ENCODE data around the gene GPR173.

Gene GPR173

GRCh38 chrX:53047228-53047627, 1.4 kb upstream of the GPR173 start:
- Histone ChIP-seq H3K23ac (ENCODE audit: low read depth, low read length, poor library complexity) (no peak overlapping the region), H3K4ac (ENCODE audit: low read length) (no peak overlapping the region), H3K18ac (ENCODE audit: low read length) (no peak overlapping the region), H4K91ac (ENCODE audit: low read depth, low read length, poor library complexity) (no peak overlapping the region), H3K4me1 (ENCODE audit: control insufficient read depth in 2 of 2, insufficient read depth in 1 of 2, low read depth in 1 of 2, low read length in 2 of 2) (peaks cover 6 to 8% of the 10 kb centered on the region in 2 donors), H3K4me2 (ENCODE audit: insufficient read depth, low read length, poor library complexity, severe bottlenecking) (no peak overlapping the region), H2BK5ac (ENCODE audit: low read length) (no peak overlapping the region), H2BK120ac (ENCODE audit: low read depth, low read length) (no peak overlapping the region), H3K14ac (ENCODE audit: low read length) (no peak overlapping the region), H4K8ac (ENCODE audit: low read depth, low read length) (no peak overlapping the region), H3K27me3 (ENCODE audit: control insufficient read depth in 3 of 3, insufficient read depth in 3 of 3, low read depth in 1 of 3, low read length in 3 of 3) (peaks cover 0 to 9% (median 0%) of the 10 kb centered on the region in 3 experiments), H3K27ac (replicated peaks; ENCODE audit: low read length) (no peak overlapping the region), H2BK12ac (ENCODE audit: low read length) (no peak overlapping the region), H2AK5ac (ENCODE audit: low read depth, low read length) (no peak overlapping the region), H3K79me1 (ENCODE audit: low read depth, low read length) (no peaks in the 10 kb centered on the region), H2BK15ac (ENCODE audit: low read length) (no peak overlapping the region), H3K36me3 (replicated peaks in 1 of 2; ENCODE audit: control insufficient read depth in 2 of 2, insufficient read depth in 2 of 2, low read length in 2 of 2) (no peaks in the 10 kb centered on the region), H3K9me3 (replicated peaks in 1 of 2; ENCODE audit: control insufficient read depth in 2 of 2, insufficient read depth in 1 of 2, low read depth in 1 of 2, low read length in 2 of 2) (no peaks in the 10 kb centered on the region), H3K9ac (ENCODE audit: low read depth, low read length, poor library complexity) (no peak overlapping the region), H2AFZ (ENCODE audit: low read length) (peak overlapping the region; percentile 82), H3K4me3 (ENCODE audit: low read length in 2 of 2) (no peak overlapping the region)
- no peak for DNase-seq (ENCODE audit: low spot score)
- WGBS, 2 donors (ENCODE audit: extremely low coverage in 2 of 2, insufficient read length in 2 of 2, insufficient replicate concordance in 1 of 2): no CpG with 5 or more reads among the region's 6 CpGs

GRCh38 chrX:53049127-53049517, 533 bp downstream of the GPR173 start:
- Histone ChIP-seq H4K8ac (ENCODE audit: low read depth, low read length) (no peak overlapping the region), H2AFZ (ENCODE audit: low read length) (no peak overlapping the region), H3K36me3 (replicated peaks in 1 of 2; ENCODE audit: control insufficient read depth in 2 of 2, insufficient read depth in 2 of 2, low read length in 2 of 2) (no peaks in the 10 kb centered on the region), H3K4me1 (ENCODE audit: control insufficient read depth in 2 of 2, insufficient read depth in 1 of 2, low read depth in 1 of 2, low read length in 2 of 2) (peaks cover 6 to 8% of the 10 kb centered on the region in 2 donors), H2BK120ac (ENCODE audit: low read depth, low read length) (no peak overlapping the region), H3K4me3 (ENCODE audit: low read length in 2 of 2) (peak overlapping the region; percentile 64 to 95), H3K4me2 (ENCODE audit: insufficient read depth, low read length, poor library complexity, severe bottlenecking) (peak overlapping the region; percentile 60), H2BK12ac (ENCODE audit: low read length) (no peak overlapping the region), H2AK5ac (ENCODE audit: low read depth, low read length) (no peak overlapping the region), H3K79me1 (ENCODE audit: low read depth, low read length) (no peaks in the 10 kb centered on the region), H3K18ac (ENCODE audit: low read length) (peak overlapping the region; percentile 48), H4K91ac (ENCODE audit: low read depth, low read length, poor library complexity) (no peak overlapping the region), H2BK5ac (ENCODE audit: low read length) (peak overlapping the region; percentile 66), H2BK15ac (ENCODE audit: low read length) (no peak overlapping the region), H3K23ac (ENCODE audit: low read depth, low read length, poor library complexity) (no peak overlapping the region), H3K27ac (replicated peaks; ENCODE audit: low read length) (no peak overlapping the region), H3K14ac (ENCODE audit: low read length) (no peak overlapping the region), H3K27me3 (ENCODE audit: control insufficient read depth in 3 of 3, insufficient read depth in 3 of 3, low read depth in 1 of 3, low read length in 3 of 3) (peaks cover 0 to 5% (median 0%) of the 10 kb centered on the region in 3 experiments), H3K9ac (ENCODE audit: low read depth, low read length, poor library complexity) (peak overlapping the region; percentile 77), H3K9me3 (replicated peaks in 1 of 2; ENCODE audit: control insufficient read depth in 2 of 2, insufficient read depth in 1 of 2, low read depth in 1 of 2, low read length in 2 of 2) (no peaks in the 10 kb centered on the region), H3K4ac (ENCODE audit: low read length) (no peak overlapping the region)
- DNase-seq (ENCODE audit: low spot score): no peak
- no CpG with 5 or more reads among the region's 8 CpGs for WGBS, 2 donors (ENCODE audit: extremely low coverage in 2 of 2, insufficient read length in 2 of 2, insufficient replicate concordance in 1 of 2)

GRCh38 chrX:53050841-53051240, 2.3 kb downstream of the GPR173 start:
- H2AFZ ChIP-seq (ENCODE audit: low read length): no peak overlapping the region
- peak overlapping the region in 1 of 2 donors; percentile 13 for H3K4me3 ChIP-seq (ENCODE audit: low read length in 2 of 2)
- H3K9ac ChIP-seq (ENCODE audit: low read depth, low read length, poor library complexity): no peak overlapping the region
- no peak overlapping the region for H3K23ac ChIP-seq (ENCODE audit: low read depth, low read length, poor library complexity)
- H3K79me1 ChIP-seq (ENCODE audit: low read depth, low read length): no peaks in the 10 kb centered on the region
- H2BK120ac ChIP-seq (ENCODE audit: low read depth, low read length): no peak overlapping the region
- no peaks in the 10 kb centered on the region for H3K9me3 ChIP-seq (replicated peaks in 1 of 2; ENCODE audit: control insufficient read depth in 2 of 2, insufficient read depth in 1 of 2, low read depth in 1 of 2, low read length in 2 of 2)
- H4K91ac ChIP-seq (ENCODE audit: low read depth, low read length, poor library complexity): no peak overlapping the region
- H3K27ac ChIP-seq (replicated peaks; ENCODE audit: low read length): no peak overlapping the region
- peaks cover 6 to 8% of the 10 kb centered on the region in 2 donors for H3K4me1 ChIP-seq (ENCODE audit: control insufficient read depth in 2 of 2, insufficient read depth in 1 of 2, low read depth in 1 of 2, low read length in 2 of 2)
- no peak overlapping the region for H3K18ac ChIP-seq (ENCODE audit: low read length)
- H3K36me3 ChIP-seq (replicated peaks in 1 of 2; ENCODE audit: control insufficient read depth in 2 of 2, insufficient read depth in 2 of 2, low read length in 2 of 2): no peaks in the 10 kb centered on the region
- no peak overlapping the region for H3K14ac ChIP-seq (ENCODE audit: low read length)
- no peak overlapping the region for H3K4me2 ChIP-seq (ENCODE audit: insufficient read depth, low read length, poor library complexity, severe bottlenecking)
- WGBS, 2 donors (ENCODE audit: extremely low coverage in 2 of 2, insufficient read length in 2 of 2, insufficient replicate concordance in 1 of 2): no CpG with 5 or more reads among the region's 6 CpGs
- H3K4ac ChIP-seq (ENCODE audit: low read length): no peak overlapping the region
- no peak overlapping the region for H2BK15ac ChIP-seq (ENCODE audit: low read length)
- no peak for DNase-seq (ENCODE audit: low spot score)
- H3K27me3 ChIP-seq (ENCODE audit: control insufficient read depth in 3 of 3, insufficient read depth in 3 of 3, low read depth in 1 of 3, low read length in 3 of 3): no peaks in the 10 kb centered on the region
- H2BK5ac ChIP-seq (ENCODE audit: low read length): no peak overlapping the region
- no peak overlapping the region for H2AK5ac ChIP-seq (ENCODE audit: low read depth, low read length)
- no peak overlapping the region for H4K8ac ChIP-seq (ENCODE audit: low read depth, low read length)
- H2BK12ac ChIP-seq (ENCODE audit: low read length): no peak overlapping the region

- Histone ChIP-seq H3K79me1 (ENCODE audit: low read depth, low read length) (no peaks in the 10 kb centered on the region), H2AK5ac (ENCODE audit: low read depth, low read length) (no peak overlapping the region), H2BK5ac (ENCODE audit: low read length) (no peak overlapping the region), H3K4ac (ENCODE audit: low read length) (no peak overlapping the region), H2AFZ (ENCODE audit: low read length) (no peak overlapping the region), H4K91ac (ENCODE audit: low read depth, low read length, poor library complexity) (no peak overlapping the region), H2BK120ac (ENCODE audit: low read depth, low read length) (no peak overlapping the region), H3K9ac (ENCODE audit: low read depth, low read length, poor library complexity) (no peak overlapping the region), H3K23ac (ENCODE audit: low read depth, low read length, poor library complexity) (no peak overlapping the region), H3K14ac (ENCODE audit: low read length) (no peak overlapping the region), H3K4me3 (ENCODE audit: low read length in 2 of 2) (no peak overlapping the region), H3K4me1 (ENCODE audit: control insufficient read depth in 2 of 2, insufficient read depth in 1 of 2, low read depth in 1 of 2, low read length in 2 of 2) (peaks cover 4% of the 10 kb centered on the region in 2 donors), H3K27me3 (ENCODE audit: control insufficient read depth in 3 of 3, insufficient read depth in 3 of 3, low read depth in 1 of 3, low read length in 3 of 3) (no peaks in the 10 kb centered on the region), H3K36me3 (replicated peaks in 1 of 2; ENCODE audit: control insufficient read depth in 2 of 2, insufficient read depth in 2 of 2, low read length in 2 of 2) (no peaks in the 10 kb centered on the region), H2BK15ac (ENCODE audit: low read length) (no peak overlapping the region), H3K4me2 (ENCODE audit: insufficient read depth, low read length, poor library complexity, severe bottlenecking) (no peak overlapping the region), H3K27ac (replicated peaks; ENCODE audit: low read length) (no peak overlapping the region), H3K18ac (ENCODE audit: low read length) (no peak overlapping the region), H2BK12ac (ENCODE audit: low read length) (no peak overlapping the region), H3K9me3 (replicated peaks in 1 of 2; ENCODE audit: control insufficient read depth in 2 of 2, insufficient read depth in 1 of 2, low read depth in 1 of 2, low read length in 2 of 2) (no peaks in the 10 kb centered on the region), H4K8ac (ENCODE audit: low read depth, low read length) (no peak overlapping the region)
- 100% methylated on average over 3 of the region's 6 CpGs; no CpG with 5 or more reads in 1 of the 2 donors for WGBS, 2 donors (ENCODE audit: extremely low coverage in 2 of 2, insufficient read length in 2 of 2, insufficient replicate concordance in 1 of 2)
- no peak for DNase-seq (ENCODE audit: low spot score)
These were observed 6.8 kb downstream of the GPR173 start for GRCh38 chrX:53055244-53055849.

Measured in neuronal stem cell (in vitro differentiated cells).